NCI-H2029 (cell line): ENCODE results near the gene SERF2.

ENCODE experiments used
- DNase-seq: peaks from one replicate; lab custom pipeline; 2025; lab: John Stamatoyannopoulos, UW

Gene SERF2

DNA sequence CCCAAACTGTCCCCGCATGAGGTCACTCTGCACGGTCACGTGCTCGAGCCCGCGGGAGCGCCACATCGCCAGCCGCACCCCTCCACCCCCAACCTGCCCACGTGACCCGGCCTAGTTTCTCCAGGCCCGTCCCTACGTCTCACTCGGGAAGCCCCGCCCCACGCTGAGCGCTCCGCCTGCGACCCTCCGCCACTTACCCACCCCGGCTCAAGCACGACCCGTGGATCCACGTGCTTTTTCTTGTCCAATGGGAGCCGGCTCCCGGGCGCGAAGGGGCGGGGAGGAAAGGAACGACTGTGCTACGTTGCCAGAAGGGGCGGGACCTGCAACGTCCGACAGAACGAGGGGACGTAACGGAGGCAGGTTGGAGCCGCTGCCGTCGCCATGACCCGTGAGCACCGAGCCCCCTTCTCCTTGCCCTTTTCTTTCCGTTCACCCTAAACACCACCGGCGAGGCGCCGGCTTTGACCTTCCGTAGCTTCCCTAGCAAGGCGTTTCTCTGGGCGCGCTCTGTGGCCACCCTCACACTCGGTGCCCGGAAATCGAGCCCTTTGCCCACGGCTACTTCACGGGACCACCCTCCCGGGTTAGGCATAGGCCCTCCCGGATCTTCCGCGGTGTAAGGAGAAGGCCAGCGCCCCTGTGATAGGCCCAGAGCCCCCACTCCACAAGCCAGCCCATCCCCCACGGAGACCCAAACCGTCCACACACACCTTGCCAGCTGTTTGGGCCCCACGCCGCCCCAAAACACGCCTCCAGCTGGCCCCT is at the start of gene SERF2:
SERF2 (plus strand) TSS at position 328 of the 768 bp plus-strand sequence; CDS start at position 385, 57 bp downstream.
- peak; percentile 91 for DNase-seq

DNA sequence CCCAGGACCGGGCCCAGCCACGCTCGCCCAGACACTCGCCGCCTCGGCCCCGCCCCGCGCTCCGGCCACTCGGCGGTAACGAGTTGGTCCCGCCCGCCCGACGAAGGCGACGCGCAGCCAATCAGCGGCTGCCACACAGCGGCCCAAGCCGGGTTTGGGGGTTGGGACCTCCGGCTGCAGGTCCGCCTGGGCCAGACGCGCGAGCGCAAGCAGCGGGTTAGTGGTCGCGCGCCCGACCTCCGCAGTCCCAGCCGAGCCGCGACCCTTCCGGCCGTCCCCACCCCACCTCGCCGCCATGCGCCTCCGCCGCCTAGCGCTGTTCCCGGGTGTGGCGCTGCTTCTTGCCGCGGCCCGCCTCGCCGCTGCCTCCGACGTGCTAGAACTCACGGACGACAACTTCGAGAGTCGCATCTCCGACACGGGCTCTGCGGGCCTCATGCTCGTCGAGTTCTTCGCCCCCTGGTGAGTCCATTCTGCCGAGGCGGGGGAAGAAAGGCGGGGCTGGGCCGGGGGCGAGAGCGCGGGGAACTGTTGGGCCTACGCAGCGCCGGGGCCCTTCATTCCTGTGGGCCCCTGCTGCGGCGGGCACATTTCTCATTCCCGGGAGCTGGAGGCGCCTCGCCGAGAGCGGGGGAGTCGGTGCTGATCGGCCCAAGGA is 45.7 kb upstream of the SERF2 start, which contains the start of gene PDIA3:
PDIA3 (plus strand) TSS at position 194 of the 658 bp plus-strand sequence; CDS start at position 296, 102 bp downstream.
- DNase-seq = peak; percentile 48

DNA sequence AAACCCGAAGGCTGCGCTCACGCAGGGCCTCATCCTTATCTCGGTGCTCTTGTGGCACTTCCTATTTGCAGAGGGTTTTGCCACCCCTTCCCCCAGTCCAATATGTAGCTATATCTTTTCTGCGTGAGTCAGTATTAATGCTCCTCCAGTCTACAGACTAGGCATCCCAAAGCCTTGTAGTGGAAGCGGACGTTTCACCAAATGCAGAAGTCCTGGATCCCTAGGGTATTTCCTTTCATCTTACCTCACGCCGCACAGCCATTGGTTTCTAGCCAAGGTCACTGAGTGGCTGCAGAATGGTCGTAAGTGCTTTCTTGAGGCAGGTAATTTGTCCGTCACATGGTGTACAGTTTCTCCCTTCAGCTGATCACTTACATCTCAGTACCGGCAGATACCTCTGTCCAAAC is 45.2 kb upstream of the SERF2 start:
- peak; percentile 36 for DNase-seq

DNA sequence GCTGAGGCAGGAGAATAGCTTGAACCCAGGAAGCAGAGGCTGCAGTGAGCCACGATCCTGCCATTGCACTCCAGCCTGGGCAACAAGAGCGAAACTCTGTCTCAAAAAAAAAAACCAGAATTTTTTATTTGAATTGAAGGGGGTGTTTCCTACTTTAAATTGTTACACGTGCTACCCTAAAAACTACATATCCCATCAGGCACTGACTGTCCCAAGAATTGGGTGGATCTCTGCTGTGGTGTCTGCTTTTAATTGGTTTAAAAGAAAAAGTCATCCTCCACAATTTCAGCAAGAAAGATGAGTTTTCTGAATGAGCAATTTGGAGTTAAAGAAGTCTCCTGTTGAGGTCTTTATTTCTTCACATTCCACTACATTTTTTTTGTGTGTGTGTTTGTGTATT is 43.7 kb upstream of the SERF2 start:
- no peak for DNase-seq

DNA sequence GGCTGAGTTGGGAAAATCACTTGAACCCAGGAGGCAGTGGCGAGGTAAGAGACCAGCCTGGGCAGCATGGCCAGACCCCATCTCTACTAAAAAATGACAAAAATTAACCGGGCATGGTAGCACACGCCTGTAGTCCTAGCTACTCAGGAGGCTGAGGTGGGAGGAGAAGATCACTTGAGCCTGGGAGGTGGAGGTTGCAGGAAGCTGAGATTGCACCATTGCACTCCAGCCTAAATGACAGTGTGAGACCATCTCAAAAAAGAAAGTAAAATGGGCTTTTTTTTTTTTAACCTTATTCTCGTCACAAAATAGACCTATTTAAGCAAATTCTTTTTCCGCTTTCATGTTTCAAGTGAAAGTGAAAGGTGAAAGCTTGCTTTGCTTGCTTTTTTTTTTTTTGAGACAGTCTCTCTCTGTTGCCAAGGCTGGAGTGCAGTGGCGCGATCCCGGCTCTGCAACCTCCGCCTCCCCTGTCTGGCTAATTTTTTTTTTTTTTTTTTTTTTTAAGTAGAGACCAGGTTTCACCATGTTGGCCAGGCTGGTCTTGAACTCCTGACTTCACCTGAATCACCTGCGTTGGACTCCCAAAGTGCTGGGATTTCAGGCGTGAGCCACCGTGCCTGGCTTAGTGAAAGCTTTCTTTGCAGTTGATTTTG is 42.3 kb upstream of the SERF2 start:
- no peak for DNase-seq

DNA sequence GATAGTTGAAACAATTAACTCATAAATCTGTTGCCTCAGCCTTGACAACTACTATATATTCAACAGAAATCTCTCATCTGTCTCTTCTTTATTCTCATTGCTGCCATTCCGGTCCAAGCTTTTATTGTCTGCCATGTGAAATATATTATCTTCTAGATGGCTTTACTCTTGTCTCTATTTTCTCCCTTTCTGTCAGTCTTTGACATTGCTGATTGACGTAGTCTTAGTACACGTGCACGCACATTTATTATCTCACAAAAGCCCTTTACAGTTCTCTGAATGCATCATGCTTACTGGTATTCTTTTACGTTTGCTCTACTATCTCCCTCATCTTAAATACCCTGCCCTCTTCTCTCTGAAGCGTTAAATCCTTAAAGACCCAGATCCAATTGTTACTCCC is 40.2 kb upstream of the SERF2 start:
- DNase-seq = no peak

DNA sequence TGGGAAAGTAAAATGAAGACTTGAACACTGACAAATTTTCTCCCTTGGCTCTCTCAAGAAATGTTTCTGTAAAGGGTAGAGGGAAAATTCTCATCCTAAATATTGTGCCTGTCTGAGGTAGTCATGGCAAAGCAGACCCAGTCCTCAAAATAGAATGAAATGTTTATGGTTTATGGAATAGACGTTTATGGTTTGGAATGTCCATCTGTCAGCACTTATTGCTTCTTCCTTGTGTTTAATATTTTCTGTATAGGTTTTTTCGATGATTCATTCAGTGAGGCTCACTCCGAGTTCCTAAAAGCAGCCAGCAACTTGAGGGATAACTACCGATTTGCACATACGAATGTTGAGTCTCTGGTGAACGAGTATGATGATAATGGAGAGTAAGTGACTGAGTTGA is 29.3 kb upstream of the SERF2 start:
- no peak for DNase-seq

DNA sequence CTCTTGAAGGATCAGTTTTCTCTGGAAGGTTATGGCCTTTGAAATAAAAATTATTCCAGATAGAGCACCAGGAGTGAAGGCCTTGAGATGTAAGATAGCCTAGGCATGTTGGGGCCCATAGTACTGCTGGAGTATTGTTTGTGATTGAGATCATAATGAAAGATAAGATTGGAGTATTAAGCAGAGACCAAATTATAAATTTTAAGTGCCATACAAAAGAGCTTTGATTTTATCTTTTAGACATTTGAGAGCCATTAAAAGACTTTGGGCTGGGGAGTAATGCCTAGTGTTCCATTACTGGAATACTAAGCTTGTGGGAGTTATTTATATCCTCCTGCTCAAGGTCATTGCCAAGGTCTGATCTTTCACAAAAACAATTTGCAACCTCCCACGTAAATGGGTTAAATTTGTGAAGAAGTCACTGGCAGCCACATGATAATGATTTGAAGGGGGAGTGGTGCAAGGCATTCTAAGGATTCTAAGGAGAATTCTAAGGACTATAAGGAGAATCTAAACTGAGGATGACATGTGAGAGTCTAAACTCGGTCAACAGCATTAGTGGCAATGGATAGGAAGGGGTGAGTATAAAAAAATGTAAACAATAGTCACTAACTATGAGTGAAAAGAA is 28.2 kb upstream of the SERF2 start:
- no peak for DNase-seq

DNA sequence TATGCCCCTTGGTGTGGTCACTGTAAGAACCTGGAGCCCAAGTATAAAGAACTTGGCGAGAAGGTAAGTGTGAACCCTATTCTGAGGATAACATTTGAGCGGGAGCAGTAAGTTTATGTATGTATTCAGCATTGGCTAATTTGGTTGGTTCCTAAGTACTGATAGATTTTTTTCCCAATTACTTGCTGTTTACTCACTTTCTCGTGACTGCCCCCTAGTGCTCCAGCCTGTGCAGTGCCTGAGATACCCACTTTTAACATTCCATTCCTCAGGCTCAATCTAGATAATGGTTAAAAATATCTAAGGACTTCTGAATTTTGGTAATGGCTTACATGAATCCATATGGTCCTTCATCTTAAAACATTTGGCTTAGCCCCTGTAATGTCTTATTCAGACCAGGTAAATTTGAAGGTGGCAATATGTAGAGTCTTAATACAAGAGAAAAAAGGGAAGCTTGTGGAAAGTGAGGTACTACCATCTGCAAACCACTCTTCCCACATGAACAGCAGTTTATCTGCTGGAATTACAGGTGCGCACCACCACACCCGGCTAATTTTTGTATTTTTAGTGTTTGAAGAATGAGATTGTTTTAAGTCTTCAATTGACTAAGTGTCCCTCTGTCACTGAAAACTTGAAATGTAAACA is 22.4 kb upstream of the SERF2 start:
- no peak for DNase-seq

DNA sequence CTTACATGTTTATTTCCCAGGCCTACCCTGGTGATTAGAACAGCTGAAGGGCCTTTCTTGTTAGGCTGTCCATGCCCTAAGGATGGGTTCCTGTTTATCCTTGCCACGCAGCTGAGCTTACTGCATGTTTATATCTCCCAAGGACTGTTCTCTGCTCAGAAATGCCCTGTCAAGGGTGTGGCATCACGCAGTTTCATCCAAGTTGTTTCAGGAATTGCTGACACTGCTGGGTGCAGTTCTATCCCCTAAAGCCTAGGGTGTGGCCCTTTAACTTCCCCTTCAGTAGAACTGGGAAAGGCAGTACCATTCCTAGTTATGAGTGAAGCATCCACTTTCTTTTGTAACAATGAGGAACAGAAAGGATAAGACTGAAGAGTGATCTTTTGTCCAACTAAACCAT is 20.3 kb upstream of the SERF2 start:
- no peak for DNase-seq

DNA sequence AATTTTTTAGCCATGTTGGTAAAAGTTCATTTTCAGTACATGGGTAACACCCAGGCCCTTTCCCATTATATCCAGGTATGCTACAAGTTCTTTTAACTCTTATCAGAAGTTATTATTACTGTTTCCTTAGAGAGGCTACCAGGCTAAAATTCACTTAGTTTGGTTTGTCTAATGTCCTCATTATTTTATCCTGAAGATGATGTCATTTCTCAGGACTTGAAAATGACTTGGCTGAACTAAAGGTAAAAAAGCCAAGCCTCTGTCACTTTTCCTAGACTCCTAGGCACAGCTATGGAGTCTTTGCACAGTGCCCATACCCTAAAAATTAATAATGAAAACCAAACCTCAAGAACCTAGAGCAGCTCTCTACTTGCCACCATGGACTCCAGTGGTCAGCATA is 19.5 kb upstream of the SERF2 start:
- no peak for DNase-seq

DNA sequence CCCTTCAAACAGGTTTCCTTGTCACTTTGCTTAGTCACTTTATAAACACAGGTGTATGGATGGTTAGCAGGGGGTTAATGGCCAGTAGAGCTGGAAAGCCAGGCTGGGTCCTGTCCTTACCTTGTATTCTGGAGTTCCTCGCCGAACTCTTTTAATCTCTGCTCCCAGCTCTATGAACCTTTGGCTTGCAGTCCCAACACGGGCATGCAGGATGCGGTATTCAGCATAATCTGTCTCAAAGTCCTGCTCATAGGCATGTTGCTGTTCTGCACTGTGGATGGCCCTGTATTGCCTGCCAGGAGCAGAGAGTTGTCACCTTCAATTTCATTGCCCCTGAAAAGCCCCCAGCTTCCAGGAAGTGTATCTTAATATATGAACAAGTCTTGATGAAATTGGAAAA is 18.1 kb upstream of the SERF2 start:
- DNase-seq = no peak

DNA sequence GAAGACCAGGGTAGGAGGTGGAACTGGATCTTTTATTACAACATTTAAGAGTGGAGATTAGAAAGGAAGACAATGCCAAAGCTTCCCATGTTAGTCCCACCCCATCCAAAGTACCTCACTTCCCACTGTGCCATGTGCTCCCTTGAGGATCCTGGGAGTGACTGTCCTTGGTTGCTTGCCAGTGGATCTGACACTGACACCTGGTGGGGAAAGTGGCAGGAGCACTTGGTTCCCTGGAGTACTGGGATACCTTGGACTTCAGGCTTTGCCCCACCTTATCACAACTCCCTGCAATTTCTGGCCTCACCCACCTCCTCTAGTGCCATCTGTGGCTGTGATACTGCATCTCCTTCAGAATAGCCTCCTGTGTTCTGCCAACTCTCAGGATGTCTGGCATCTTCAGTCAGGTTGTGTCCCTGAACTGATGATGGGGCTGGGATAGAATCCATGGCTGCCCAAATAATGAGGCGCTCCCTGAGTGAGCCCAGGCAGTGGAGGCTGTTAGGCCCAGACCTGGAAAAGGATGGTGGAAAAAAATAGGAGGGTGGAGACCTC is 16.6 kb upstream of the SERF2 start:
- DNase-seq = peak; percentile 59

DNA sequence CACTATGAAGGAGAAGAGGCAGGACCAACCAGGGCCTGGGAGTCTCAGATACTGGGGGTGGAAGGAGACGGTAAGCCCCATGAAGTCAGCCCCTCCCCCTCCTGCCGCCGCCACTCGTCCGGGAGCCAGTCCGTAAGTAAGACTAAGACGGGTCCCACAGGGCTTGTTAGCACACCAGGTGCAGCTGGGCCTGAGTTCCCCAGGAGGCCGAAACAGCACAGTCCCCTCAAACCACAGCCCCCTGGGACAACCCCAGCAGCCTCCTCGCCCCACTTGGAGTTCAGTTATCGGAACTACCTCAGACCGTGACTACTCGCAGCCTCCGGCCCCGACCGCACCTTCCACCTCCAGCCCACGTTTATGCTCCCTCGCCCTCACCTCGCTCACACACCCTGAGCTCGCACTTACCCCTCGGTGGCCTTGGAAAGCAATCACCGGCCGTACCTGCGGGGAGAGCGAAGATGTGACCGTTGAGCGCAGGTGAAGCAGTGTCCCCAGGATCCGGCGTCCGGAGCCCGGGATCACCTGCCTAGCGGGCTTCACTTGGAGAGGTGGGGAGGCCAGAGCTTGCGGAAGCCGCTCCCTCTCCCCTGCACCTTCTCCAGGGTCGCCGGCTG is 15.9 kb upstream of the SERF2 start:
- DNase-seq = no peak

DNA sequence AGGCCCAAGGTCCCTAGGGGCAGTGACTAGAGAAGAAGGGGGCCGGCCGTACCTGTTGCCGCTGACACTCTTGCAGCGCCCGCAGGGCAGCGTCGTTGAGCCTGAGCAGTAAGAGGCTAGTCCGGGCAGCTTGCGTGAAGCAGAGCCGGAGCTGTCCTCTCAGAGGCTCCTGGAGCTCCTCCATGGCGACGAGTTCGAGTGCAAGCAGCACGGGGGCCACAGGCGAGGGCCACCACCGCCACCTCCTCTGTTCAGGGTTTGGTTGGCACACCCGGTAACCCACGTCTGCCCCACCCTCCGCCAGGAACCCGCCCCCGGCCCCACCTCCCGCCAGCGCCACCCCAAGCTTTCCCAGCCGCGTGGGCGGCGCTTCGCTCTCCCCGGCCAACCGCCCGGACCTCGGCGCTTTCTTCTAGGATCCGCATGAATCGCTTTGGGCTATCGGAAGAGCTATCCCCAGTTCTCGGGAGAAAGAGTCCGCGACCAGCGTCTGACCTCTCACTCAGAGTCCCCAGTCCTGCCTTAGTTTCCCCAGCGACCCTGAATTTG is 15.3 kb upstream of the SERF2 start, which contains the start of gene ELL3:
ELL3 (minus strand) TSS at position 249 of the 549 bp plus-strand sequence; CDS start at position 184, 65 bp downstream.
- DNase-seq = peak; percentile 27

DNA sequence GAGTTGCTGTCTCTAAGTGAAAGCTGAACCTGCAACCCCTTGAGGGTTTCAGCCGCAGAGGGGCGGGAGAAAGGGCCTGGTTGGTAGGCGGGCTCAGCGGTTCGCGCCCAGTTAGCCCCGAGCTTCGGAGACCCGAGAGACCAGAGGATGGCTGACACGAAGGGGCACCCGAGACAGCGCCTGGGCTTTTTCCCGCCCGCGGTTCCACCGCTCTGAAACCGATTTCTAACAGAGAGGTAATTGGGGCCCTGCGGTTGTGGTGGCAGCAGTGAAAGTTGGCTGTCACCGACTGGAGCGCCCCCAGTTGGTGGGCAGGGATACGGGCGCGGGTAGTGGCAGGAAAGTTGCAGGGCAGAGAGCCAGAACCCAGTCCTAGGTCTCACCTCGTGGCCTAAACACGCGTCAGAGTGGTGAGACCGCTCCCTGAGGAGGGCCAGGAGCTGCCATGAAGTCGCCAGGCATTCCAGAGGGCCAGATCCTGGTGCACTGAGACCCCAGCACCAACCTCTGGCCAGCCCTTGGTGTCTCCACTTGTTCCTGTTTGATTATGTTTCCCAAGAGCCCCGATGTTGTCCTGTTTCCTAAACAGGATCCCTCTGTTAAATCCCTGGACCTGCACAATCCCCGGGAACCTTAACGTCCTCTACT is 14.7 kb upstream of the SERF2 start:
- peak; percentile 61 for DNase-seq

DNA sequence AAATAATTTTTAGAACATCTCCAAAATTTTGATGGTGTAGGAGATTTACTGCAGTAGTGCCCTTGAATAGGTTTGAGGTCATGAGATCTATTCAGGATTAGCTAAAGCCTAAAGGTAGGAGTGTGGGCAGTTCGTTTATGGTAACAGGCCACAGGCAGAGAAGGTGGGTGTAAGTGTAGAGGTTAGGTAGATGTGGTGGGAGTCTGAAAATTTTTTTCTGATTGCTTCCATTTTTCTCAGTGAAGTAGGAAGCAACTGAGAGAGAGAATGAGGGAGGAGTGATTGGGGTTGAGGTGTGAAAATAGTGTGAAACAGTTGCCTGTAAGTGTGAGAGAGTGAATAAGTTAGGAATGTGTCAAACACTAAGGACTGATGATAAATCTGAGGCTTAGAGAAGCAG is 13.1 kb upstream of the SERF2 start:
- DNase-seq = no peak

DNA sequence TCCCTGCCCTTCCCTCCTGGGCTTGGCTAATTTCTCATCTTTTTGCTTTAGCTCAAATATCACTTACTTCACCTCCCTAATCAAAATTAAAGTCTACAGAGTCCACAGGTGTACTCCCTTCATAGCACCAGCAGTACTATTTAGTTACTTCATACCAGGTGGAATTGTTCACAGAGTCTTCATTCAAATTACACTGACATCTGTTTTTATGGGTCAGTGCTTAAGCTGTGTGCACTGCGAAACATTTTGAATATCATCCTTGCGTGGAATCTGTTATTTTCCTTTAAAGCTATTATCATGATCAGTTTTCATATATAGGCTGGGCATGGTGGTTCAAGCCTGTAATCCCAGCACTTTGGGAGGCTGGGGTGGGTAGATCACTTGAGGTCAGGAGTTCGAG is 2.7 kb upstream of the SERF2 start:
- DNase-seq = no peak

DNA sequence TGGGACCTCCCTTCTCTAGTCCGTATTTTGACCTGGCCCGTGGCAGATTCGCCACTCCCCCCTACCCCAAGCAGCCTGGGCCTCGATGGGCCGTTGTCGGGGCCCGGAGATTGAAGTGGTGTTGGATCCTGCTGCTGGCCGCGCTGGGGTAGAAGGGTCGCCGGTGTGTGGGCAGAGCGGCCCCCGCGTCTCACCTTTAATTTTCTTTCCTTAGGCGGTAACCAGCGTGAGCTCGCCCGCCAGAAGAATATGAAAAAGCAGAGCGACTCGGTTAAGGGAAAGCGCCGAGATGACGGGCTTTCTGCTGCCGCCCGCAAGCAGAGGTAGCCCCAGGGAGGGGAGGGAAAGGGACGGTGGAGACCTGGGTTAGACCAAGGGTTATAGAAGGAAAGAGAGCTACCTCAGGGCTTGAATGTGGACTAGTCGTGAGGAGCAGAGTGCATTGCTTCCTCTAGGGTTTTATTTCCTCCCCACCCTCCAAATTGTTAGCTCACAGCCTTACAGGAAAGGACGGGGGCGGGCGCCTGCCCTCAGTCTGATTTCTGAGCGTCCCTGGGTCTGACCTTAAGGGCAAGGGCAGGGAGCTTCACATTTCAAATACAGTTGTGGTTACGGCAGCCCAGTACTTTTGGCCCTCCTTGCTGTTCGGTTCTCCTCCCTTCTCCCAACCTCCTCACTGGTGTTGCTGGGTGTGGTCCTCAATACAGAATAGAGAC is 799 bp downstream of the SERF2 start:
- no peak for DNase-seq

DNA sequence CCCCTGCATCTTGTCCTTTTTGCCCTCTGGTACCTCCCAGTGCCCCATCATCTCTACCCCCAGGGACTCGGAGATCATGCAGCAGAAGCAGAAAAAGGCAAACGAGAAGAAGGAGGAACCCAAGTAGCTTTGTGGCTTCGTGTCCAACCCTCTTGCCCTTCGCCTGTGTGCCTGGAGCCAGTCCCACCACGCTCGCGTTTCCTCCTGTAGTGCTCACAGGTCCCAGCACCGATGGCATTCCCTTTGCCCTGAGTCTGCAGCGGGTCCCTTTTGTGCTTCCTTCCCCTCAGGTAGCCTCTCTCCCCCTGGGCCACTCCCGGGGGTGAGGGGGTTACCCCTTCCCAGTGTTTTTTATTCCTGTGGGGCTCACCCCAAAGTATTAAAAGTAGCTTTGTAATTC is 1.5 kb downstream of the SERF2 start:
- DNase-seq = no peak
